Head of caudate nucleus (tissue), 42 donors: ENCODE results near the gene FNDC5.

Source experiments
- DNase-seq, 42 donors: peaks; one replicate each; pipeline versions ENCODE4 v3.0.0 to v3.0.0-alpha.2; 2020 to 2021; ENCODE audit warnings: mixed read lengths in 7 of 42
- intact Hi-C: fragments of 100-400 bp; cut with DNase I; formaldehyde crosslinking; loops from one replicate; pipeline ENCODE4 v1.15.0; 2022

FNDC5 gene

DNA sequence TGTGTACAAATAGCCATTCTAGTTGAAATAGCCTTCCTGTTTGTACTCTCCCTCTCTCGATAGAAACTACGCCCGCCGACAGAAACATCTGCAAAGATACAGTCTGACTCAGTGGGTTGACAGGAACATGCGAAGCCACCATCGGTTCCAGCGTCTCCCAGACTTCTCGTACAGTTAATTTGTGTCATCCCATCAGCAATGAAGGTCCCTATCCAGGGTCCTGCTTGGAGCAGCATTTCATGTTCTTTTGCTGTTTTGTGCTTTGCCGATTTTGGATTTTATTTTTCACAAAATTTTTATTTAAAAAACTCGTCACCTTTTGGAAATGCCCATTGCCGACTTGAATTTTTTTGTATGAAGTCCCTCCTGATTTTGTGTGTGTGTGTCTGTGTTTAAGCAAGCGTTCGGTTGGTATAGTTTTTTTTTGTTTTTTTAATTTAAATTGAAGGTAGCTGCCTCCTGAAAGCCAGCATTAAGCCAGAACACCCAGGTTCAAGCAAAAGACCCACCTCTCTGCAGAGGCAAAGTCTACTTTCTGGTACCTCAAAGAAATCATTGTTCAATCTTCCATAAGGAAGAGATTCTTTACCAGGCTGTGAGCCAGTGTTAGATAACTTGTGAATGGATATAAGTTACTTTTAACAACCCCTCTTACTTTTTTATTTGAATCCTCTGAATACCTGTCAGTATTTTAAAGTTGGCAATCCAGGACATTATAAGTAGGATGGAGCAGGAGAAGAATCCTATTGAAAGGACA is 14.7 kb downstream of the FNDC5 start:
- intact Hi-C loops = no loop called here
- DNase-seq = peak in 1 of 42 donors; percentile 29

- intact Hi-C loops = no loop called here
- DNase-seq = no peak
Observed at GRCh38 chr1:32848354-32849063, 22.2 kb downstream of the FNDC5 start.

- DNase-seq = no peak
- intact Hi-C loops = no loop called here
Observed at GRCh38 chr1:32831878-32832277, 38.8 kb downstream of the FNDC5 start.

GRCh38 chr1:32830092-32830852 is 40.4 kb downstream of the FNDC5 start:
- intact Hi-C loops = no loop called here
- DNase-seq = no peak

GRCh38 chr1:32828341-32828740 is 42.4 kb downstream of the FNDC5 start:
- no peak for DNase-seq
- intact Hi-C loops = no loop called here

GRCh38 chr1:32825181-32825580 is 45.5 kb downstream of the FNDC5 start:
- intact Hi-C loops = no loop called here
- DNase-seq = peak in 19 of 42 donors; percentile 16 to 73 (median 45)

DNA sequence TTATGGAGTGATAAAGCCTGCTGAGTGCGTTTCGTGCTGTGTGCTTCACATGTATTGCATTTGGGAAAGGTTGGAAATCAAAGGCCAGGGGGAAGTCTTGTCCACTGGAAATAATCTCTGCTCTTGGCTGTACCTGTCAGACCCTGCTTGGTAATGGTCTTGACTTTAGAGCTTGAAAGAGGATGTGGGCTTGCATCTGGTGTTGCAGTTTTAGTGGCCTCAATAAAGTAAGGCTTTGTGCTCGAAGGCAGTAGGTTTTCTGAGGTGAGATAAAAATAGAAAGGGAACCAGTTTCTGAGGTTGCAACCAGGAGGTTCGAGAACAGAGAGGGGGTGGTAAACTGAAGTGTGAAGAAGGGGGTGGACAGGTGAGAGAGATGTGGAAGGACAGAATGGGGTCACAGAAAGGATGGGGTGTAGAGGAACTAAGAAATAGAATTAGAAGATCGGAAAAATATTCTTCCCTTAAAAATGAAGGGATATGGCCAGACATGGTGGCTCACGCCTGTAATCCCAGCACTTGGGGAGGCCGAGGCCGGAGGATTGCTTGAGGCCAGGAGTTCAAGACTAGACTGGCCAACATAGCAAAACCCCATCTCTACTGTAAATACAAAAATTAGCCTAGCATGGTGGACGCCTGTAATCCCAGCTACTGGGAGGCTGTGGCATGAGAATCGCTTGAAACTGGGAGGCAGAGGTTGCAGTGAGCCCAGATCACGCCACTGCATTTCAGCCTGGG is 51.7 kb downstream of the FNDC5 start:
- intact Hi-C loops = loop anchor here (5.0 kb wide), 1 partner anchor 53 kb away; the partner anchor contains the start of gene FNDC5

DNA sequence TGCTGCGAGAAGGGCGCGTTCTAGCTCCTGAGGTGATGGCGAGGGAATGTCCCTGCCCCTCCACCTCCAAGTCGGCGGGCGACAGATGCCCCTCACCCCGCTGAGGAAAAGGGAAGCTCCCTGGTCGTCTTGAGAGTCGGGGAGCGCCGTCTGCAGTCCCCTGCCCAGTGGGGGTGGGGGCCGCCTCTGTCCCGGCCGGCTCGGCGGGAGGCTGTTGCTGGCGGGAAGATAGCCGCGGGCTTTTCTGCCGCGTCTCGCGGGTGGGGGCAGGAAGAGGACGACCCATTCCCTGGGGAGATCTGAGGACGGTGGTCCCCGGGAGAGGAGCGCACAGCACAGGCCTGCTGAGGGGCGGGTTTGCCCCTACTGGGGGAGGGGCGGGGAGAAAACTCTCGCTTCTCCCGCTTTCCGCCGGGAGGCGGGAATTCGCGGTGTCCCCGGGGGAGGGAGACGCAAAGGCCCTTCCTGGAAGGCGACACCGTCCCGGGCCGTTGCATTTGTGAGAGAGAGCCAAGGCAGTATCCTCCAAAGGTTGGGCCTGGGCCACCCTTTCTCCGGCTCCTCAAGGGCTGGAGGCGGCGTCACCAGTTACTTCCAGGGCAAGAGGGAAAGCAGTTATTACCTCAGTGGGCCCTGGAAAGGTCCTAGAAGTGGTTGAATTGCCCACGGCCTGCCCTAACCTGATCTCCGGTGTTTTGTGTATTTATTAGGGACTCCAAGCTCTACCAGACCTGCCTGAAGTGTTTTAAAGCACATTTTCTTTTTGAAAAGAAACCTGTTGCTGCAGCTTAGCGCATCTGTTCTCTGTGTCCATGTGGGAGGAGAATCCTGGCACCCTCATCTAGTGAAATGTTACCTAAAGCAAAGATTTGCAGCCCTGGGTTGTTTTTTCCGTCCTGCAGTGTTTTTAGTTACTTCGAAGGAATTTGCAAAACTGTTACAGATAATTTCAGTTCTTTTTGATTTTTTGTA is 52.6 kb downstream of the FNDC5 start:
- intact Hi-C loops = loop anchor here (5.0 kb wide), 1 partner anchor 54 kb away; the partner anchor contains the start of gene FNDC5
- peak; percentile 11 to 84 (median 62) for DNase-seq

More for the DNA sequence above, 51.7 kb downstream of the FNDC5 start:
- DNase-seq = peak in 30 of 42 donors; percentile 22 to 84 (median 58)

DNA sequence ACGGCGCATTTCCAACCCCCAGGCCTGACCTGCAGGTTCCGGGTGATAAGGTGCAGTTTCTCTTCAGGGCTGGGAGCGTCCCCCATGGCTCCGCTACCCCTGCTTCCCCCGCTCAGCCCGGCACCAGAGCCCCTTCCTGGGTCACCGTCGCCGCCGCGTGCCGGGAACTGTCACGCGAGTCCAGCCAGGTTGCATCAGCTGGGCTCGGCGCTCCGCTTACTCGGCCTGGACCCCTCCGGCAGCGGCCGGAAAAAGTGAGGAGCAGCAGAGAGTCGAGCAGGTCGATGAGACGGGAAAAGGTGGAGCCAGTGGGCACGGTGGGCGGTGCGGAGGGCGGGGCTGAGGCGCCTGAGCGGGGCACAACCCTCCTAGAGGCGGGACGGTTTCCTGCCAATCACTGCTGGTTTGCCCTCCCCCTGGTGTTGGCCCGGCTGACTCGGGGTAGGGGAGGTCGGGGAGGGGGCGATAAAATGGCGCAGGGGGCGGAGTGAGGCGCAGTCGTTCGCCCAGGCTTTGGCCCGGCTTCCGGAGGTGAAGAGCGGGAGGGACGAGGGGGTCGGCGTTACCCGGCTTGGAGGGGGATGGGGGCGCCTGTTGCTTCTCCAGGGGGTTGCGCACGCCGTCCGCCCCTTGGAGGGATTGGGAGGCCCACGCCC is 53.4 kb downstream of the FNDC5 start, which contains the start of the genes S100PBP and YARS1:
TSS of gene S100PBP (plus strand) at position 495 of the 656 bp plus-strand sequence. CDS start 8,447 bp downstream, outside the sequence.
TSS of gene YARS1 (minus strand) at position 200 of the 656 bp plus-strand sequence. CDS start at position 86, 114 bp downstream.
- peak; percentile 97 to 100 (median 100) for DNase-seq
- intact Hi-C loops = loop anchor here (5.0 kb wide), 1 partner anchor 55 kb away; the partner anchor contains the start of gene FNDC5

GRCh38 chr1:32816676-32817158 is 54.0 kb downstream of the FNDC5 start:
- intact Hi-C loops = loop anchor here (5.0 kb wide), 1 partner anchor 56 kb away; the partner anchor contains the start of gene FNDC5
- DNase-seq = peak in 6 of 42 donors; percentile 10 to 42 (median 19)

GRCh38 chr1:32813941-32814739 is 56.6 kb downstream of the FNDC5 start:
- intact Hi-C loops = no loop called here
- DNase-seq = no peak
